Adrenal gland (tissue), 5 donors: Measurements from ENCODE around the gene NAGPA.
"Not testable (repeated sequence)": the region's sequence is repeated elsewhere in the genome, so short reads cannot be mapped to it uniquely, and the experiment has no call there.

ENCODE experiments used
- CTCF ChIP-seq, 6 experiments: fragments of 450-650 bp in 4 of 6; fragments of 200-600 bp in 2 of 6; sonication (generic) in 1 of 6; IDR thresholded peaks; 1 replicate in 5 of 6; 2 replicates in 1 of 6; pipeline versions ENCODE4 v1.5.1 to v1.8.0; 2016 to 2021; ENCODE audit warnings: antibody characterized with exemption in 6 of 6, mild to moderate bottlenecking in 2 of 6, moderate library complexity in 1 of 6
- POLR2A ChIP-seq, 2 donors: fragments of 450-650 bp; IDR thresholded peaks; one replicate each; pipeline ENCODE4 v1.6.1; 2017; ENCODE audit warnings: antibody characterized with exemption in 2 of 2, mild to moderate bottlenecking in 2 of 2, moderate library complexity in 1 of 2
- donor health status: DM: no; HTN: no; CAD: no.

DNA sequence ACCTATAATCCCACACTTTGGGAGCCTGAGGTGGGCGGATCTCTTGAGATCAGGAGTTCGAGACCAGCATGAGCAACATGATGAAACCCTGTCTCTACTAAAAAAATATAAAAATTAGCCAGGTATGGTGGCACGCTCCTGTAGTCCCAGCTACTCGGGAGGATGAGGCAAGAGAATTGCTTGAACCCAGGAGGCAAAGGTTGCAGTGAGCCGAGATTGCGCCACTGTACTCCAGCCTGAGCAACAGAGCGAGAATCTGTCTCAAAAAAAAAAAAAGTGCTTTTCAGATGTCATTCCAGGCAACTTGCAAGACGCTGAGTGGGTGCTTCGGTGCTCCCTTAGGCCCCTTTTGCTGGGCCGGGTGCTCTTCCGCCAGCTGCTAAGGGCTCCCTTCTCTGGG lies 10.8 kb upstream of the NAGPA start:
- TF ChIP-seq CTCF, POLR2A (IDR thresholded peaks at IDR 0.05): not testable (repeated sequence)
